Measurements from ENCODE around the gene PLPP2. TPM values are rescaled to one million over a fixed set of nuclear protein-coding genes. Genes with fewer than 3 reads are reported as not detected.

The PLPP2 gene
- total and polyA plus RNA-seq, 2 of the 4 experiments (the other 2 are of a cell fraction) = 2.3 to 4.2 TPM

- Histone ChIP-seq H3K27me3 (ENCODE audit: control insufficient read depth, insufficient read depth, low read length) (no peaks in the 10 kb centered on the region), H4K8ac (ENCODE audit: low read depth in 2 of 2, low read length in 2 of 2) (no peak overlapping the region), H3K27ac (ENCODE audit: insufficient read depth, low read length) (no peak overlapping the region), H3K9ac (ENCODE audit: low read depth, low read length) (no peak overlapping the region), H2BK15ac (ENCODE audit: low read depth, low read length) (no peak overlapping the region), H3K56ac (ENCODE audit: extremely low read depth, insufficient read depth, low read length) (no peak overlapping the region), H3K4ac (ENCODE audit: low read depth, low read length) (no peak overlapping the region), H3K18ac (ENCODE audit: low read depth, low read length) (no peak overlapping the region), H3K9me3 (ENCODE audit: control insufficient read depth, insufficient read depth, low read length) (peaks cover 3% of the 10 kb centered on the region; the same call in 1 of the 2 replicates), H4K5ac (ENCODE audit: low read depth, low read length) (no peak overlapping the region), H2BK120ac (ENCODE audit: low read depth, low read length) (no peak overlapping the region), H2AFZ (replicated peaks; ENCODE audit: low read length, poor library complexity) (no peak overlapping the region), H3K4me3 (ENCODE audit: insufficient read depth, low read depth, low read length) (no peak overlapping the region), H2BK5ac (ENCODE audit: low read depth, low read length, poor library complexity, severe bottlenecking) (no peak overlapping the region), H2BK20ac (ENCODE audit: low read depth, low read length) (no peak overlapping the region), H3K23ac (ENCODE audit: low read depth, low read length) (no peak overlapping the region), H4K20me1 (ENCODE audit: insufficient read depth, low read length) (peaks cover 57% of the 10 kb centered on the region), H3K9me1 (ENCODE audit: insufficient read depth, low read length) (peaks cover 2% of the 10 kb centered on the region; the same call in 1 of the 2 replicates), H3K36me3 (ENCODE audit: control insufficient read depth, insufficient read depth, low read length) (peaks cover 48% of the 10 kb centered on the region), H3K14ac (replicated peaks; ENCODE audit: low read depth, low read length) (no peak overlapping the region), H3K79me1 (ENCODE audit: low read depth in 1 of 2, low read length in 2 of 2) (peaks cover 11 to 53% of the 10 kb centered on the region in 2 experiments), H3K4me2 (ENCODE audit: low read depth, low read length) (no peak overlapping the region), H4K91ac (ENCODE audit: insufficient read depth, low read depth, low read length) (no peak overlapping the region), H2AK9ac (replicated peaks; ENCODE audit: low read depth, low read length, poor library complexity) (no peak overlapping the region), H2AK5ac (ENCODE audit: low read depth, low read length) (no peak overlapping the region), H3K4me1 (ENCODE audit: control insufficient read depth, insufficient read depth, low read length) (no peaks in the 10 kb centered on the region)
- intact Hi-C loops (cut with micrococcal nuclease) (no loop called here), in situ Hi-C loops (cut with MboI; ENCODE audit: low sequenced_read_pairs) (no loop called here), dilution Hi-C loops (cut with HindIII; ENCODE audit: low sequenced_read_pairs, unreplicated experiment) (no loop called here)
- 90% methylated on average over 8 of the region's 22 CpGs; no CpG with 5 or more reads in 1 of the 2 experiments for WGBS, 2 experiments (ENCODE audit: extremely low coverage in 2 of 2, insufficient read length in 1 of 2)
- no TSS peak for BruUV-seq (replicated peaks)
- no peak for ATAC-seq (ENCODE audit: low read depth)
- POLR2A ChIA-PET (ENCODE audit: unreplicated experiment) = no interaction called here
- DNase-seq = no peak
- TF ChIP-seq MXI1 (IDR thresholded peaks at IDR 0.05; ENCODE audit: borderline replicate concordance, low read depth, low read length) = no peak
- CTCF ChIA-PET = no interaction called here
Measured at GRCh38 chr19:313988-314815, 23.0 kb upstream of the PLPP2 start.

Data from IMR-90 (cell line).